IMR-90 (cell line): ENCODE results near the gene CNTNAP3. TPM values are rescaled to one million over a fixed set of nuclear protein-coding genes. Genes with fewer than 3 reads are reported as not detected.
"Not testable (repeated sequence)": the region's sequence is repeated elsewhere in the genome, so short reads cannot be mapped to it uniquely, and the experiment has no call there.

Experiments
- ATAC-seq: fragments of 200-7000 bp; cut with Tn5 transposase; 2 replicates; pipeline ENCODE4 v1.9.1; 2020; ENCODE audit warnings: low read depth, mild to moderate bottlenecking, moderate library complexity
- BruUV-seq: library from RNA; stranded (reverse); fragments of 400-500 nt; replicated peaks from 2 replicates; lab custom pipeline; 2021; lab: Mats Ljungman, UMichigan
- CTCF ChIA-PET: fragments of 300-600 bp; formaldehyde crosslinking; extraction: SDS; loops from one replicate; lab custom pipeline; 2021; ENCODE audit warnings: antibody characterized with exemption; lab: Yijun Ruan, JAX
- POLR2A ChIA-PET: fragments of 300-600 bp; sonication (Branson Sonifier 250); formaldehyde crosslinking; loops from one replicate; lab custom pipeline; 2022; ENCODE audit warnings: antibody characterized with exemption; ENCODE audit not compliant: unreplicated experiment; lab: Charles Lee
- DNase-seq: peaks from one replicate; pipeline ENCODE4 v3.0.0; 2013
- H2AFZ ChIP-seq: replicated peaks from 2 replicates; pipeline ENCODE3; 2013; ENCODE audit warnings: low read length, mild to moderate bottlenecking; ENCODE audit not compliant: poor library complexity
- H2AK5ac ChIP-seq: 2 replicates; pipeline ENCODE4 v1.6.1; 2013; ENCODE audit warnings: low read depth, low read length, inconsistent platforms
- H2AK9ac ChIP-seq: replicated peaks from 2 replicates; pipeline ENCODE3; 2013; ENCODE audit warnings: mild to moderate bottlenecking, low read depth, low read length, moderate library complexity; ENCODE audit not compliant: poor library complexity
- H2BK120ac ChIP-seq: 2 replicates; pipeline ENCODE4 v1.6.1; 2013; ENCODE audit warnings: low read depth, low read length, inconsistent platforms
- H2BK15ac ChIP-seq: 3 replicates; pipeline ENCODE4 v1.6.1; 2013; ENCODE audit warnings: low read depth, low read length, inconsistent platforms
- H2BK20ac ChIP-seq: 2 replicates; pipeline ENCODE4 v1.6.1; 2013; ENCODE audit warnings: low read depth, mild to moderate bottlenecking, inconsistent platforms, low read length, moderate library complexity
- H2BK5ac ChIP-seq: 2 replicates; pipeline ENCODE4 v1.6.1; 2013; ENCODE audit warnings: mild to moderate bottlenecking, low read depth, low read length, inconsistent platforms; ENCODE audit not compliant: poor library complexity, severe bottlenecking
- H3K14ac ChIP-seq: replicated peaks from 2 replicates; pipeline ENCODE4 v1.6.1; 2013; ENCODE audit warnings: low read depth, low read length, inconsistent platforms
- H3K18ac ChIP-seq: 2 replicates; pipeline ENCODE4 v1.6.1; 2013; ENCODE audit warnings: low read depth, low read length, control low read depth
- H3K23ac ChIP-seq: 2 replicates; pipeline ENCODE4 v1.6.1; 2013; ENCODE audit warnings: low read depth, low read length, inconsistent platforms
- H3K27ac ChIP-seq: 2 replicates; pipeline ENCODE4 v1.5.1; 2013; ENCODE audit warnings: mild to moderate bottlenecking, control low read depth, low read length; ENCODE audit not compliant: insufficient read depth
- H3K27me3 ChIP-seq: 2 replicates; pipeline ENCODE4 v1.6.1; 2013; ENCODE audit warnings: low read length; ENCODE audit not compliant: control insufficient read depth, insufficient read depth
- H3K36me3 ChIP-seq: 2 replicates; pipeline ENCODE4 v1.6.1; 2013; ENCODE audit warnings: low read length, mixed read lengths; ENCODE audit not compliant: control insufficient read depth, insufficient read depth
- H3K4ac ChIP-seq: 2 replicates; pipeline ENCODE4 v1.6.1; 2013; ENCODE audit warnings: low read depth, low read length, inconsistent platforms
- H3K4me1 ChIP-seq: 2 replicates; pipeline ENCODE4 v1.6.1; 2013; ENCODE audit warnings: low read length, mixed read lengths; ENCODE audit not compliant: control insufficient read depth, insufficient read depth
- H3K4me2 ChIP-seq: 2 replicates; pipeline ENCODE4 v1.6.1; 2013; ENCODE audit warnings: low read depth, mild to moderate bottlenecking, control low read depth, low read length, moderate library complexity
- H3K4me3 ChIP-seq: 2 replicates; pipeline ENCODE4 v1.5.1; 2013; ENCODE audit warnings: low read depth, mild to moderate bottlenecking, control low read depth, low read length, moderate library complexity; ENCODE audit not compliant: insufficient read depth
- H3K56ac ChIP-seq: 2 replicates; pipeline ENCODE4 v1.6.1; 2013; ENCODE audit warnings: low read length, inconsistent platforms; ENCODE audit not compliant: insufficient read depth; ENCODE audit errors: extremely low read depth
- H3K79me1 ChIP-seq, 2 experiments: 2 replicates each; pipeline ENCODE4 v1.6.1; 2013; ENCODE audit warnings: low read length in 2 of 2, inconsistent platforms in 1 of 2, low read depth in 1 of 2
- H3K9ac ChIP-seq: 2 replicates; pipeline ENCODE4 v1.6.1; 2013; ENCODE audit warnings: low read depth, low read length, control low read depth
- H3K9me1 ChIP-seq: 2 replicates; pipeline ENCODE4 v1.6.1; 2013; ENCODE audit warnings: low read length, inconsistent platforms; ENCODE audit not compliant: insufficient read depth
- H3K9me3 ChIP-seq: 2 replicates; pipeline ENCODE4 v1.6.1; 2013; ENCODE audit warnings: low read length; ENCODE audit not compliant: control insufficient read depth, insufficient read depth
- H4K20me1 ChIP-seq: 2 replicates; pipeline ENCODE4 v1.6.1; 2013; ENCODE audit warnings: low read length, inconsistent platforms; ENCODE audit not compliant: insufficient read depth
- H4K5ac ChIP-seq: 2 replicates; pipeline ENCODE4 v1.6.1; 2013; ENCODE audit warnings: mild to moderate bottlenecking, low read depth, low read length, control low read depth
- H4K8ac ChIP-seq, 2 experiments: 2 replicates each; pipeline ENCODE4 v1.6.1; 2013; ENCODE audit warnings: low read depth in 2 of 2, low read length in 2 of 2, control low read depth in 1 of 2, inconsistent platforms in 1 of 2
- H4K91ac ChIP-seq: 2 replicates; pipeline ENCODE4 v1.6.1; 2013; ENCODE audit warnings: low read depth, low read length, inconsistent platforms; ENCODE audit not compliant: insufficient read depth
- WGBS, 2 experiments: methylation state at CpG; one replicate each; pipeline versions ENCODE4 v1.1.5 to v1.1.7; 2013; ENCODE audit warnings: missing lambda C conversion rate in 2 of 2; ENCODE audit not compliant: insufficient read length in 1 of 2; ENCODE audit errors: extremely low coverage in 2 of 2; 5-methylcytosine and 5-hydroxymethylcytosine counted together
- dilution Hi-C: fragments of 300-500 bp; cut with HindIII; formaldehyde crosslinking; loops from one replicate; pipeline ENCODE4 v1.14.3; 2018; ENCODE audit warnings: low sequenced_read_pairs; ENCODE audit not compliant: unreplicated experiment
- in situ Hi-C: fragments of 300-500 bp; cut with MboI; formaldehyde crosslinking; loops from 3 replicates; pipeline ENCODE4 v1.14.3; 2019; ENCODE audit warnings: low sequenced_read_pairs, inconsistent platforms, mixed read lengths
- intact Hi-C: fragments of 100-400 bp; cut with micrococcal nuclease; formaldehyde crosslinking; loops from 2 replicates; pipeline ENCODE4 v1.10.0; 2022
- polyA plus RNA-seq, 3 experiments: library from polyadenylated mRNA; depleted of rRNA; stranded (reverse); fragments of >200 nt; gene quantifications; 2 replicates each; pipeline ENCODE4 v1.2.3, GENCODE V29; 2012; ENCODE audit warnings: low replicate concordance in 1 of 3
- total RNA-seq: library from RNA; depleted of rRNA; stranded (reverse); fragments of >200 nt; gene quantifications from 2 replicates; pipeline ENCODE4 v1.2.3, GENCODE V29; 2012

Gene CNTNAP3
- total and polyA plus RNA-seq, 2 of the 4 experiments (the other 2 are of a cell fraction): 0.90 to 1.2 TPM

GRCh38 chr9:39067683-39068082 lies 220.3 kb downstream of the CNTNAP3 start:
- H3K9ac ChIP-seq, H2AK9ac ChIP-seq, H4K20me1 ChIP-seq, H2AK5ac ChIP-seq, POLR2A ChIA-PET, H3K4ac ChIP-seq, H3K9me1 ChIP-seq, H4K91ac ChIP-seq, CTCF ChIA-PET, H4K5ac ChIP-seq, H2AFZ ChIP-seq, H3K27ac ChIP-seq, H3K27me3 ChIP-seq, H2BK120ac ChIP-seq, H3K18ac ChIP-seq, H3K4me2 ChIP-seq, H3K9me3 ChIP-seq, ATAC-seq, dilution Hi-C loops, intact Hi-C loops, in situ Hi-C loops, BruUV-seq, H3K23ac ChIP-seq, H3K79me1 ChIP-seq, H3K4me1 ChIP-seq, H2BK15ac ChIP-seq, H3K56ac ChIP-seq, H3K36me3 ChIP-seq, H3K4me3 ChIP-seq, DNase-seq, H2BK5ac ChIP-seq, H2BK20ac ChIP-seq, H3K14ac ChIP-seq, H4K8ac ChIP-seq: not testable (repeated sequence)
- WGBS, 2 experiments: no CpG with 5 or more reads among the region's 5 CpGs

- H2BK20ac ChIP-seq, H3K4me1 ChIP-seq, H2BK15ac ChIP-seq, dilution Hi-C loops, H3K56ac ChIP-seq, H3K18ac ChIP-seq, H3K27me3 ChIP-seq, H3K9me3 ChIP-seq, in situ Hi-C loops, H3K79me1 ChIP-seq, BruUV-seq, H4K91ac ChIP-seq, H3K4ac ChIP-seq, ATAC-seq, CTCF ChIA-PET, H3K4me2 ChIP-seq, H2BK5ac ChIP-seq, H3K23ac ChIP-seq, intact Hi-C loops, H3K36me3 ChIP-seq, H3K27ac ChIP-seq, H3K9ac ChIP-seq, H4K8ac ChIP-seq, H3K9me1 ChIP-seq, H4K20me1 ChIP-seq, H3K4me3 ChIP-seq, H2AFZ ChIP-seq, H3K14ac ChIP-seq, POLR2A ChIA-PET, H4K5ac ChIP-seq, H2AK9ac ChIP-seq, H2BK120ac ChIP-seq, H2AK5ac ChIP-seq: not testable (repeated sequence)
- peak; percentile 34 for DNase-seq
- WGBS, 2 experiments: no CpG with 5 or more reads among the region's 5 CpGs
Observed at GRCh38 chr9:39062966-39063365, 225.0 kb downstream of the CNTNAP3 start.
